ENCODE results near the gene GPX2.

Gene GPX2

GRCh38 chr14:64929014-64929359 lies 13.6 kb downstream of the GPX2 start:
- TF ChIP-seq SUZ12 (IDR thresholded peaks at IDR 0.05): no peak
- no peak for TF ChIP-seq ARNT (IDR thresholded peaks at IDR 0.05)
- TF ChIP-seq SP1 (IDR thresholded peaks at IDR 0.05): no peak
- no peak for TF ChIP-seq L3MBTL2 (conservative IDR thresholded peaks at IDR 0.05)
- no peak for TF ChIP-seq FOXM1 (IDR thresholded peaks at IDR 0.05; ENCODE audit: borderline replicate concordance)
- no peak for TF ChIP-seq ELF4 (IDR thresholded peaks at IDR 0.05)
- TF ChIP-seq FOXK2 (IDR thresholded peaks at IDR 0.05): no peak
- no peak for TF ChIP-seq CTBP1 (IDR thresholded peaks at IDR 0.05; ENCODE audit: borderline replicate concordance)
- DNase-seq (ENCODE audit: extremely low spot score): no peak
- ChIA-PET CTCF (no interaction called here), POLR2A (no interaction called here)

GRCh38 chr14:64928239-64929013 lies 14.1 kb downstream of the GPX2 start:
- TF ChIP-seq PKNOX1 (IDR thresholded peaks at IDR 0.05) (no peak), LEF1 (IDR thresholded peaks at IDR 0.05; ENCODE audit: borderline replicate concordance) (no peak)
- ChIA-PET CTCF (interaction anchor here (1.1 kb wide), 1 partner anchor 105 kb away, joined by 3 read pairs; no protein-coding TSS in a partner anchor), POLR2A (interaction anchor here (1.8 to 2.2 kb wide), 2 partner anchors 8 to 14 kb away, joined by 5 to 10 read pairs; partner anchors contain the start of gene CHURC1)
- DNase-seq (ENCODE audit: extremely low spot score): no peak

GRCh38 chr14:64927031-64927430 lies 15.5 kb downstream of the GPX2 start:
- no peak for TF ChIP-seq FOXM1 (IDR thresholded peaks at IDR 0.05; ENCODE audit: borderline replicate concordance)
- no peak for TF ChIP-seq HDGF (IDR thresholded peaks at IDR 0.05; ENCODE audit: borderline replicate concordance)
- no peak for DNase-seq (ENCODE audit: extremely low spot score)
- ChIA-PET CTCF (interaction anchor here (0.7 kb wide), 1 partner anchor 258 kb away, joined by 4 read pairs; no protein-coding TSS in a partner anchor), POLR2A (interaction anchor here (1.8 to 2.2 kb wide), 2 partner anchors 9 to 12 kb away, joined by 5 to 10 read pairs; partner anchors contain the start of gene CHURC1)

- TF ChIP-seq FOXK2 (IDR thresholded peaks at IDR 0.05): no peak
- no peak for TF ChIP-seq ZNF384 (IDR thresholded peaks at IDR 0.05)
- no peak for TF ChIP-seq BHLHE40 (IDR thresholded peaks at IDR 0.05; ENCODE audit: borderline replicate concordance)
- no peak for TF ChIP-seq FOXM1 (IDR thresholded peaks at IDR 0.05; ENCODE audit: borderline replicate concordance)
- no peak for TF ChIP-seq L3MBTL2 (conservative IDR thresholded peaks at IDR 0.05)
- no peak for TF ChIP-seq TARDBP (IDR thresholded peaks at IDR 0.05)
- TF ChIP-seq ARNT (IDR thresholded peaks at IDR 0.05): no peak
- TF ChIP-seq FOXA1 (IDR thresholded peaks at IDR 0.05): no peak
- no peak for TF ChIP-seq ELF4 (IDR thresholded peaks at IDR 0.05)
- TF ChIP-seq NFRKB (IDR thresholded peaks at IDR 0.05): no peak
- TF ChIP-seq CTBP1 (IDR thresholded peaks at IDR 0.05; ENCODE audit: borderline replicate concordance): no peak
- TF ChIP-seq SUZ12 (IDR thresholded peaks at IDR 0.05): no peak
- TF ChIP-seq SP1 (IDR thresholded peaks at IDR 0.05): no peak
- TF ChIP-seq LEF1 (IDR thresholded peaks at IDR 0.05; ENCODE audit: borderline replicate concordance): no peak
- no peak for TF ChIP-seq PKNOX1 (IDR thresholded peaks at IDR 0.05)
- TF ChIP-seq HDGF (IDR thresholded peaks at IDR 0.05; ENCODE audit: borderline replicate concordance): no peak
- ChIA-PET POLR2A (interaction anchor here (1.8 to 2.2 kb wide), 2 partner anchors 10 to 12 kb away, joined by 5 to 10 read pairs; partner anchors contain the start of gene CHURC1), CTCF (interaction anchor here (0.7 kb wide), 1 partner anchor 258 kb away, joined by 4 read pairs; no protein-coding TSS in a partner anchor)
- DNase-seq (ENCODE audit: extremely low spot score): no peak
These were observed 16.0 kb downstream of the GPX2 start for GRCh38 chr14:64926398-64926995.

- ChIA-PET POLR2A (no interaction called here), CTCF (no interaction called here)
- no peak for TF ChIP-seq FOXM1 (IDR thresholded peaks at IDR 0.05; ENCODE audit: borderline replicate concordance)
- no peak for TF ChIP-seq SP1 (IDR thresholded peaks at IDR 0.05)
- no peak for TF ChIP-seq LEF1 (IDR thresholded peaks at IDR 0.05; ENCODE audit: borderline replicate concordance)
- no peak for TF ChIP-seq FOXK2 (IDR thresholded peaks at IDR 0.05)
- no peak for TF ChIP-seq FOXA1 (IDR thresholded peaks at IDR 0.05)
- no peak for TF ChIP-seq CTBP1 (IDR thresholded peaks at IDR 0.05; ENCODE audit: borderline replicate concordance)
- no peak for DNase-seq (ENCODE audit: extremely low spot score)
These were observed 19.5 kb downstream of the GPX2 start for GRCh38 chr14:64923015-64923414.

GRCh38 chr14:64920465-64920864 lies 22.1 kb downstream of the GPX2 start:
- POLR2A ChIA-PET: no interaction called here
- TF ChIP-seq FOXA1 (IDR thresholded peaks at IDR 0.05): no peak
- no peak for TF ChIP-seq HDGF (IDR thresholded peaks at IDR 0.05; ENCODE audit: borderline replicate concordance)
- TF ChIP-seq ARNT (IDR thresholded peaks at IDR 0.05): no peak
- no peak for TF ChIP-seq SP1 (IDR thresholded peaks at IDR 0.05)
- no peak for TF ChIP-seq PKNOX1 (IDR thresholded peaks at IDR 0.05)
- no peak for TF ChIP-seq NFRKB (IDR thresholded peaks at IDR 0.05)
- TF ChIP-seq ZNF384 (IDR thresholded peaks at IDR 0.05): no peak
- TF ChIP-seq LEF1 (IDR thresholded peaks at IDR 0.05; ENCODE audit: borderline replicate concordance): no peak
- TF ChIP-seq ELF4 (IDR thresholded peaks at IDR 0.05): no peak
- no peak for TF ChIP-seq SUZ12 (IDR thresholded peaks at IDR 0.05)
- no peak for TF ChIP-seq TARDBP (IDR thresholded peaks at IDR 0.05)
- TF ChIP-seq FOXK2 (IDR thresholded peaks at IDR 0.05): no peak
- no peak for TF ChIP-seq CTBP1 (IDR thresholded peaks at IDR 0.05; ENCODE audit: borderline replicate concordance)
- TF ChIP-seq BHLHE40 (IDR thresholded peaks at IDR 0.05; ENCODE audit: borderline replicate concordance): no peak
- no peak for TF ChIP-seq L3MBTL2 (conservative IDR thresholded peaks at IDR 0.05)
- no peak for TF ChIP-seq FOXM1 (IDR thresholded peaks at IDR 0.05; ENCODE audit: borderline replicate concordance)
- no peak for DNase-seq (ENCODE audit: extremely low spot score)
- CTCF ChIA-PET: interaction anchor here (0.7 kb wide), 1 partner anchor 24 kb away, joined by 3 read pairs; no protein-coding TSS in a partner anchor
